HFFc6 (cell line): ENCODE data around the gene FAM89A. TPM values are rescaled to one million over a fixed set of nuclear protein-coding genes. Genes with fewer than 3 reads are reported as not detected.

Source experiments
- DNase-seq: peaks from one replicate; pipeline ENCODE4 v3.0.0-alpha.2; 2018
- H3K27ac Mint-ChIP-seq: 2 replicates; pipeline ENCODE4 v1.8.0; 2020; ENCODE audit warnings: mild to moderate bottlenecking, mixed read lengths
- H3K27me3 Mint-ChIP-seq: 2 replicates; pipeline ENCODE4 v1.8.0; 2021; ENCODE audit warnings: mild to moderate bottlenecking, moderate library complexity, mixed read lengths; ENCODE audit not compliant: insufficient read depth
- H3K36me3 Mint-ChIP-seq: 2 replicates; pipeline ENCODE4 v1.8.0; 2021; ENCODE audit warnings: low read depth, mixed read lengths
- H3K4me1 Mint-ChIP-seq: 2 replicates; pipeline ENCODE4 v1.8.0; 2020; ENCODE audit warnings: low read depth, mixed read lengths
- H3K4me3 Mint-ChIP-seq: 2 replicates; pipeline ENCODE4 v1.8.0; 2020; ENCODE audit warnings: mild to moderate bottlenecking, moderate library complexity, mixed read lengths
- H3K9me3 Mint-ChIP-seq: 2 replicates; pipeline ENCODE4 v1.8.0; 2020; ENCODE audit warnings: mild to moderate bottlenecking, mixed read lengths
- total RNA-seq, 6 experiments: library from RNA; stranded (reverse); fragmentation: NEBNext Ultra II Directional; extraction: Animal tissue kit (Norgen Biotek cat#: 25700); gene quantifications; 2 replicates in 1 of 6; 3 replicates in 5 of 6; pipeline ENCODE4 v1.2.3, GENCODE V29; 2021
- TF ChIP-seq, protein P1 (sequence below): fragments of 200-600 bp; sonication (generic); IDR thresholded peaks from 2 replicates; pipeline ENCODE4 v1.5.0; 2021; ENCODE audit warnings: antibody characterized with exemption, mild to moderate bottlenecking

Gene FAM89A
- total RNA-seq, 6 experiments from 2014 or later: 2.4 to 3.7 (median 2.9) TPM

- no peak overlapping the region for H3K4me3 Mint-ChIP-seq
- H3K27me3 Mint-ChIP-seq: no peaks in the 10 kb centered on the region
- H3K4me1 Mint-ChIP-seq: peaks cover 19% of the 10 kb centered on the region
- TF ChIP-seq, protein P1, sequence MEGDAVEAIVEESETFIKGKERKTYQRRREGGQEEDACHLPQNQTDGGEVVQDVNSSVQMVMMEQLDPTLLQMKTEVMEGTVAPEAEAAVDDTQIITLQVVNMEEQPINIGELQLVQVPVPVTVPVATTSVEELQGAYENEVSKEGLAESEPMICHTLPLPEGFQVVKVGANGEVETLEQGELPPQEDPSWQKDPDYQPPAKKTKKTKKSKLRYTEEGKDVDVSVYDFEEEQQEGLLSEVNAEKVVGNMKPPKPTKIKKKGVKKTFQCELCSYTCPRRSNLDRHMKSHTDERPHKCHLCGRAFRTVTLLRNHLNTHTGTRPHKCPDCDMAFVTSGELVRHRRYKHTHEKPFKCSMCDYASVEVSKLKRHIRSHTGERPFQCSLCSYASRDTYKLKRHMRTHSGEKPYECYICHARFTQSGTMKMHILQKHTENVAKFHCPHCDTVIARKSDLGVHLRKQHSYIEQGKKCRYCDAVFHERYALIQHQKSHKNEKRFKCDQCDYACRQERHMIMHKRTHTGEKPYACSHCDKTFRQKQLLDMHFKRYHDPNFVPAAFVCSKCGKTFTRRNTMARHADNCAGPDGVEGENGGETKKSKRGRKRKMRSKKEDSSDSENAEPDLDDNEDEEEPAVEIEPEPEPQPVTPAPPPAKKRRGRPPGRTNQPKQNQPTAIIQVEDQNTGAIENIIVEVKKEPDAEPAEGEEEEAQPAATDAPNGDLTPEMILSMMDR: no peak
- no peaks in the 10 kb centered on the region for H3K9me3 Mint-ChIP-seq
- H3K27ac Mint-ChIP-seq: no peak overlapping the region
- peak; percentile 16 for DNase-seq
- no peaks in the 10 kb centered on the region for H3K36me3 Mint-ChIP-seq
Observed at GRCh38 chr1:231021540-231022031, 18.5 kb downstream of the FAM89A start.

GRCh38 chr1:231020816-231021215, 19.2 kb downstream of the FAM89A start:
- Mint-ChIP-seq H3K27me3 (no peaks in the 10 kb centered on the region), H3K36me3 (no peaks in the 10 kb centered on the region), H3K4me3 (no peak overlapping the region), H3K9me3 (no peaks in the 10 kb centered on the region), H3K4me1 (peaks cover 19% of the 10 kb centered on the region), H3K27ac (no peak overlapping the region)
- no peak for DNase-seq
- TF ChIP-seq, protein P1: no peak

GRCh38 chr1:231020139-231020601, 19.9 kb downstream of the FAM89A start:
- no peak overlapping the region for H3K4me3 Mint-ChIP-seq
- peaks cover 19% of the 10 kb centered on the region for H3K4me1 Mint-ChIP-seq
- H3K27ac Mint-ChIP-seq: no peak overlapping the region
- no peaks in the 10 kb centered on the region for H3K36me3 Mint-ChIP-seq
- TF ChIP-seq, protein P1: 0 out of 2 replicates have a peak, but pooled peaks have one; percentile 7
- H3K27me3 Mint-ChIP-seq: no peaks in the 10 kb centered on the region
- no peak for DNase-seq
- no peaks in the 10 kb centered on the region for H3K9me3 Mint-ChIP-seq

- Mint-ChIP-seq H3K9me3 (no peaks in the 10 kb centered on the region), H3K36me3 (no peaks in the 10 kb centered on the region), H3K4me1 (peaks cover 19% of the 10 kb centered on the region), H3K27ac (no peak overlapping the region), H3K27me3 (no peaks in the 10 kb centered on the region), H3K4me3 (no peak overlapping the region)
- DNase-seq: no peak
- TF ChIP-seq, protein P1: no peak
Observed at GRCh38 chr1:231019711-231020110, 20.3 kb downstream of the FAM89A start.

- no peak overlapping the region for H3K27ac Mint-ChIP-seq
Observed at GRCh38 chr1:231016966-231017365, 23.1 kb downstream of the FAM89A start.

More at GRCh38 chr1:231016966-231017365, 23.1 kb downstream of the FAM89A start:
- Mint-ChIP-seq H3K9me3 (no peaks in the 10 kb centered on the region), H3K4me3 (no peak overlapping the region), H3K36me3 (no peaks in the 10 kb centered on the region), H3K4me1 (peaks cover 19% of the 10 kb centered on the region), H3K27me3 (no peaks in the 10 kb centered on the region)
- no peak for DNase-seq
- TF ChIP-seq, protein P1: no peak
